NCI-H1092 (cell line): ENCODE measurements around the gene CSMD2.

Experiments
- DNase-seq: peaks from one replicate; lab custom pipeline; 2025; lab: John Stamatoyannopoulos, UW

CSMD2 gene

GRCh38 chr1:33482412-33482811 lies 682.6 kb downstream of the CSMD2 start:
- DNase-seq, result no peak

GRCh38 chr1:33477451-33477850 lies 687.6 kb downstream of the CSMD2 start:
- DNase-seq, result no peak

GRCh38 chr1:33473900-33474299 lies 691.1 kb downstream of the CSMD2 start:
- DNase-seq, result no peak

GRCh38 chr1:33472269-33472980 lies 692.6 kb downstream of the CSMD2 start, which contains the start of gene ZSCAN20:
ZSCAN20 (plus strand) TSS chr1:33472645; CDS start chr1:33479289, 6,644 bp downstream.
- DNase-seq, result peak; percentile 99

GRCh38 chr1:33471416-33471815 lies 693.6 kb downstream of the CSMD2 start:
- no peak for DNase-seq

GRCh38 chr1:33470495-33471012 lies 694.5 kb downstream of the CSMD2 start:
- DNase-seq, result peak; percentile 83

- no peak for DNase-seq
These were observed 695.3 kb downstream of the CSMD2 start for GRCh38 chr1:33469691-33470090.

- no peak for DNase-seq
These were observed 696.1 kb downstream of the CSMD2 start for GRCh38 chr1:33468967-33469366.

GRCh38 chr1:33468531-33468930 lies 696.5 kb downstream of the CSMD2 start:
- no peak for DNase-seq

- DNase-seq, result no peak
These were observed 697.0 kb downstream of the CSMD2 start for GRCh38 chr1:33468011-33468410.

- DNase-seq, result no peak
These were observed 698.9 kb downstream of the CSMD2 start for GRCh38 chr1:33466159-33466558.

GRCh38 chr1:33465316-33465715 lies 699.7 kb downstream of the CSMD2 start:
- no peak for DNase-seq

GRCh38 chr1:33464552-33464951 lies 700.5 kb downstream of the CSMD2 start:
- no peak for DNase-seq
